Measurements from ENCODE around the gene ADAMTSL3. TPM values are rescaled to one million over a fixed set of nuclear protein-coding genes. Genes with fewer than 3 reads are reported as not detected.
"Not testable (repeated sequence)": the region's sequence is repeated elsewhere in the genome, so short reads cannot be mapped to it uniquely, and the experiment has no call there.

ADAMTSL3 gene
- total and polyA plus RNA-seq, 2 donors (not counting 1 experiment from before 2014, with no cell fraction given): 0.14 to 0.17 TPM

- DNase-seq (ENCODE audit: low read depth in 2 of 2): peak; percentile 15 to 75
- H4K20me1 ChIP-seq (ENCODE audit: control insufficient read depth, extremely low read depth, insufficient read depth, low read length): no peaks in the 10 kb centered on the region
- no peaks in the 10 kb centered on the region for H3K9me3 ChIP-seq (ENCODE audit: control insufficient read depth, insufficient read depth, low read depth, low read length)
- no peaks in the 10 kb centered on the region for H3K27me3 ChIP-seq (ENCODE audit: control insufficient read depth, insufficient read depth, low read length)
- peak overlapping the region; percentile 88 for H2AFZ ChIP-seq (ENCODE audit: low read length)
- TF ChIP-seq EZH2 (IDR thresholded peaks at IDR 0.05; ENCODE audit: low read length, missing control alignments): no peak
- peak; percentile 20 to 42 for TF ChIP-seq CTCF (conservative IDR thresholded peaks at IDR 0.05 in 1 of 2, IDR thresholded peaks at IDR 0.05 in 1 of 2; ENCODE audit: low read depth in 1 of 2, low read length in 2 of 2)
- no peak overlapping the region for H3K27ac ChIP-seq (ENCODE audit: insufficient read depth, low read length)
- H3K4me3 ChIP-seq (replicated peaks in 1 of 4; ENCODE audit: control extremely low read depth in 1 of 4, insufficient read depth in 1 of 4, low read depth in 3 of 4, low read length in 4 of 4): peak overlapping the region; percentile 5 to 30 (median 16)
- H3K9ac ChIP-seq (ENCODE audit: insufficient read depth, low read length): no peak overlapping the region
- H3K36me3 ChIP-seq (ENCODE audit: control insufficient read depth, insufficient read depth, low read length): no peaks in the 10 kb centered on the region
- H3K4me1 ChIP-seq (ENCODE audit: control insufficient read depth, extremely low read depth, insufficient read depth, low read length): no peaks in the 10 kb centered on the region
- H3K4me2 ChIP-seq (ENCODE audit: extremely low read depth, insufficient read depth, low read length): peak overlapping the region; percentile 76
- H3K79me2 ChIP-seq (ENCODE audit: control insufficient read depth, insufficient read depth, low read length): no peaks in the 10 kb centered on the region
Observed at GRCh38 chr15:83747050-83747717, 93.3 kb downstream of the ADAMTSL3 start.

DNA sequence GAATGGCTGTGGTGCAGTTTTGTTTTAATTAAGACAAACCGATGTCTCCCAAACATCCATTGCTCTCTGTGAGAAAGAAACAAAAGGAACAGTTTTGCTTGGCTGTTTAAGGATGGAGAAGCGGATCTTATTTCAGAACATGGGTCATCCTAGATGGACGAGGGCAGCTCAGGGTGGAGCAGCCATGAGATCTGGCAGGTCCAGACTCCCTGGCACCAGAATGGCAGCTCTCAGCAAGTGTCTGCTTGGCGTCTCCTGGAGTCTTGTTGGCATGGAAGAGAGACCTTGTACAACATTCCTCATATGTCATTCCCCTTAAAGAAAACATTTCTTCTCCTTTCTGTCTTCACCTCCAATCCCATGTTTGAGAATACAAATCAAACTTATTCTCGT lies 93.8 kb downstream of the ADAMTSL3 start:
- H3K4me3 ChIP-seq (replicated peaks in 1 of 4; ENCODE audit: control extremely low read depth in 1 of 4, insufficient read depth in 1 of 4, low read depth in 3 of 4, low read length in 4 of 4): no peak overlapping the region
- no peak overlapping the region for H3K9ac ChIP-seq (ENCODE audit: insufficient read depth, low read length)
- peak overlapping the region; percentile 88 for H2AFZ ChIP-seq (ENCODE audit: low read length)
- TF ChIP-seq EZH2 (IDR thresholded peaks at IDR 0.05; ENCODE audit: low read length, missing control alignments) (no peak), CTCF (conservative IDR thresholded peaks at IDR 0.05 in 1 of 2, IDR thresholded peaks at IDR 0.05 in 1 of 2; ENCODE audit: low read depth in 1 of 2, low read length in 2 of 2) (no peak)
- H3K27ac ChIP-seq (ENCODE audit: insufficient read depth, low read length): no peak overlapping the region
- no peaks in the 10 kb centered on the region for H3K79me2 ChIP-seq (ENCODE audit: control insufficient read depth, insufficient read depth, low read length)
- H3K27me3 ChIP-seq (ENCODE audit: control insufficient read depth, insufficient read depth, low read length): no peaks in the 10 kb centered on the region
- H3K4me2 ChIP-seq (ENCODE audit: extremely low read depth, insufficient read depth, low read length): peak overlapping the region; percentile 76
- no peaks in the 10 kb centered on the region for H3K4me1 ChIP-seq (ENCODE audit: control insufficient read depth, extremely low read depth, insufficient read depth, low read length)
- H3K36me3 ChIP-seq (ENCODE audit: control insufficient read depth, insufficient read depth, low read length): no peaks in the 10 kb centered on the region
- H3K9me3 ChIP-seq (ENCODE audit: control insufficient read depth, insufficient read depth, low read depth, low read length): no peaks in the 10 kb centered on the region
- no peaks in the 10 kb centered on the region for H4K20me1 ChIP-seq (ENCODE audit: control insufficient read depth, extremely low read depth, insufficient read depth, low read length)
- DNase-seq (ENCODE audit: low read depth in 2 of 2): no peak

GRCh38 chr15:83753872-83754493 lies 100.1 kb downstream of the ADAMTSL3 start:
- Histone ChIP-seq H2AFZ (ENCODE audit: low read length) (no peak overlapping the region), H3K4me2 (ENCODE audit: extremely low read depth, insufficient read depth, low read length) (no peak overlapping the region), H4K20me1 (ENCODE audit: control insufficient read depth, extremely low read depth, insufficient read depth, low read length) (no peaks in the 10 kb centered on the region), H3K27ac (ENCODE audit: insufficient read depth, low read length) (no peak overlapping the region), H3K4me1 (ENCODE audit: control insufficient read depth, extremely low read depth, insufficient read depth, low read length) (no peaks in the 10 kb centered on the region), H3K9me3 (ENCODE audit: control insufficient read depth, insufficient read depth, low read depth, low read length) (no peaks in the 10 kb centered on the region), H3K36me3 (ENCODE audit: control insufficient read depth, insufficient read depth, low read length) (no peaks in the 10 kb centered on the region), H3K4me3 (replicated peaks in 1 of 4; ENCODE audit: control extremely low read depth in 1 of 4, insufficient read depth in 1 of 4, low read depth in 3 of 4, low read length in 4 of 4) (no peak overlapping the region), H3K27me3 (ENCODE audit: control insufficient read depth, insufficient read depth, low read length) (no peaks in the 10 kb centered on the region), H3K79me2 (ENCODE audit: control insufficient read depth, insufficient read depth, low read length) (no peaks in the 10 kb centered on the region), H3K9ac (ENCODE audit: insufficient read depth, low read length) (no peak overlapping the region)
- DNase-seq (ENCODE audit: low read depth in 2 of 2): no peak
- TF ChIP-seq EZH2 (IDR thresholded peaks at IDR 0.05; ENCODE audit: low read length, missing control alignments) (no peak), CTCF (conservative IDR thresholded peaks at IDR 0.05 in 1 of 2, IDR thresholded peaks at IDR 0.05 in 1 of 2; ENCODE audit: low read depth in 1 of 2, low read length in 2 of 2) (no peak)

GRCh38 chr15:83757291-83757690 lies 103.4 kb downstream of the ADAMTSL3 start:
- not testable (repeated sequence) for H3K36me3 ChIP-seq (ENCODE audit: control insufficient read depth, insufficient read depth, low read length); H3K9me3 ChIP-seq (ENCODE audit: control insufficient read depth, insufficient read depth, low read depth, low read length); H3K79me2 ChIP-seq (ENCODE audit: control insufficient read depth, insufficient read depth, low read length); H3K4me2 ChIP-seq (ENCODE audit: extremely low read depth, insufficient read depth, low read length); DNase-seq (ENCODE audit: low read depth in 2 of 2); H3K27ac ChIP-seq (ENCODE audit: insufficient read depth, low read length); H4K20me1 ChIP-seq (ENCODE audit: control insufficient read depth, extremely low read depth, insufficient read depth, low read length); H2AFZ ChIP-seq (ENCODE audit: low read length); H3K27me3 ChIP-seq (ENCODE audit: control insufficient read depth, insufficient read depth, low read length); H3K9ac ChIP-seq (ENCODE audit: insufficient read depth, low read length); H3K4me3 ChIP-seq (replicated peaks in 1 of 4; ENCODE audit: control extremely low read depth in 1 of 4, insufficient read depth in 1 of 4, low read depth in 3 of 4, low read length in 4 of 4); H3K4me1 ChIP-seq (ENCODE audit: control insufficient read depth, extremely low read depth, insufficient read depth, low read length)
